SK-N-SH treated with all-trans-retinoic acid at 6 μM for 48 hours (cell line): ENCODE measurements around the gene SETD1A.
A peak's percentile ranks its signal among the peaks of the same experiment; 100 is the strongest.

ENCODE experiments used
- ATAC-seq: fragments of 200-7000 bp; cut with Tn5 transposase; 3 replicates; pipeline ENCODE4 v1.9.1; 2020; ENCODE audit warnings: mild to moderate bottlenecking, moderate library complexity
- ARNTL ChIP-seq: fragments of 450-650 bp; formaldehyde crosslinking; IDR thresholded peaks from 2 replicates; pipeline ENCODE4 v1.5.0; 2020; ENCODE audit warnings: low read depth, mild to moderate bottlenecking, moderate library complexity, borderline replicate concordance
- CREB5 ChIP-seq: fragments of 250-450 bp; sonication (Bioruptor Pico); IDR thresholded peaks from 2 replicates; pipeline ENCODE4 v1.5.1; 2020; ENCODE audit warnings: low read depth, mild to moderate bottlenecking, moderate library complexity
- CSDC2 ChIP-seq: fragments of 250-450 bp; sonication (Bioruptor Pico); IDR thresholded peaks from 2 replicates; pipeline ENCODE4 v1.5.0; 2020; ENCODE audit warnings: mild to moderate bottlenecking, moderate library complexity
- CSRNP3 ChIP-seq: fragments of 250-450 bp; sonication (Bioruptor Pico); IDR thresholded peaks from 2 replicates; pipeline ENCODE4 v1.5.1; 2021; ENCODE audit warnings: mild to moderate bottlenecking, moderate library complexity
- GLIS3 ChIP-seq: fragments of 250-450 bp; sonication (Bioruptor Pico); IDR thresholded peaks from 2 replicates; pipeline ENCODE4 v1.5.0; 2020; ENCODE audit warnings: mild to moderate bottlenecking, moderate library complexity
- ISL1 ChIP-seq: fragments of 250-450 bp; sonication (Bioruptor Pico); IDR thresholded peaks from 2 replicates; pipeline ENCODE4 v2.1.2; 2022; ENCODE audit warnings: mild to moderate bottlenecking, moderate library complexity
- OSR1 ChIP-seq: fragments of 250-450 bp; sonication (Bioruptor Pico); IDR thresholded peaks from 2 replicates; pipeline ENCODE4 v1.8.0; 2022; ENCODE audit warnings: moderate library complexity, mild to moderate bottlenecking, inconsistent platforms
- PATZ1 ChIP-seq: fragments of 250-450 bp; sonication (Bioruptor Pico); IDR thresholded peaks from 2 replicates; pipeline ENCODE4 v1.8.0; 2020; ENCODE audit warnings: mild to moderate bottlenecking, moderate library complexity, borderline replicate concordance
- POU6F1 ChIP-seq: fragments of 250-450 bp; sonication (Bioruptor Pico); IDR thresholded peaks from 2 replicates; pipeline ENCODE4 v1.8.0; 2021; ENCODE audit warnings: low read depth, mild to moderate bottlenecking, moderate library complexity, borderline replicate concordance
- PPARA ChIP-seq: fragments of 250-450 bp; sonication (Bioruptor Pico); IDR thresholded peaks from 2 replicates; pipeline ENCODE4 v1.5.0; 2020; ENCODE audit warnings: mild to moderate bottlenecking, borderline replicate concordance
- SNAI2 ChIP-seq: fragments of 250-450 bp; sonication (Bioruptor Pico); IDR thresholded peaks from 2 replicates; pipeline ENCODE4 v1.5.0; 2020; ENCODE audit warnings: mild to moderate bottlenecking, moderate library complexity
- TCF4 ChIP-seq: fragments of 250-450 bp; sonication (Bioruptor Pico); IDR thresholded peaks from 2 replicates; pipeline ENCODE4 v1.8.0; 2021; ENCODE audit warnings: mild to moderate bottlenecking, moderate library complexity, borderline replicate concordance
- TOX ChIP-seq: fragments of 250-450 bp; sonication (Bioruptor Pico); IDR thresholded peaks from 2 replicates; pipeline ENCODE4 v1.8.0; 2021; ENCODE audit warnings: mild to moderate bottlenecking, moderate library complexity, borderline replicate concordance
- TSHZ2 ChIP-seq: fragments of 250-450 bp; sonication (Bioruptor Pico); IDR thresholded peaks from 2 replicates; pipeline ENCODE4 v1.5.0; 2020; ENCODE audit warnings: mild to moderate bottlenecking, moderate library complexity
- ZC3H10 ChIP-seq: fragments of 250-450 bp; sonication (Bioruptor Pico); IDR thresholded peaks from 2 replicates; pipeline ENCODE4 v1.5.1; 2021; ENCODE audit warnings: mild to moderate bottlenecking, moderate library complexity
- ZFP30 ChIP-seq: fragments of 450-650 bp; formaldehyde crosslinking; IDR thresholded peaks from 2 replicates; pipeline ENCODE4 v1.5.0; 2022; ENCODE audit warnings: mild to moderate bottlenecking, moderate library complexity
- ZNF565 ChIP-seq: fragments of 450-650 bp; formaldehyde crosslinking; conservative IDR thresholded peaks from 2 replicates; pipeline ENCODE4 v1.5.0; 2020; ENCODE audit warnings: low read depth, mild to moderate bottlenecking, moderate library complexity
- ZNF70 ChIP-seq: fragments of 450-650 bp; formaldehyde crosslinking; IDR thresholded peaks from 2 replicates; pipeline ENCODE4 v1.5.0; 2020; ENCODE audit warnings: mild to moderate bottlenecking, moderate library complexity
- ZNF8 ChIP-seq: fragments of 450-650 bp; formaldehyde crosslinking; IDR thresholded peaks from 2 replicates; pipeline ENCODE4 v1.5.0; 2020; ENCODE audit warnings: mild to moderate bottlenecking, moderate library complexity

Gene SETD1A

GRCh38 chr16:30925995-30926811 is 31.4 kb upstream of the SETD1A start:
- TF ChIP-seq PATZ1 (CRISPR knock-in tag) (no peak), ISL1 (CRISPR knock-in tag) (no peak), ZNF8 (CRISPR knock-in tag) (no peak), TOX (CRISPR knock-in tag) (no peak), SNAI2 (CRISPR knock-in tag) (no peak)
- TF ChIP-seq, all 23 proteins: peak for 0
- no peak for ATAC-seq

- no peak for TF ChIP-seq ARNTL (CRISPR knock-in tag)
- TF ChIP-seq CSRNP3 (CRISPR knock-in tag), result no peak
- no peak for TF ChIP-seq ZNF70 (CRISPR knock-in tag)
- TF ChIP-seq TCF4, result no peak
- ATAC-seq, result no peak
Measured at GRCh38 chr16:30926937-30927788, 30.4 kb upstream of the SETD1A start.

- TF ChIP-seq CREB5 (CRISPR knock-in tag) (no peak), ZNF8 (CRISPR knock-in tag) (no peak), ZNF70 (CRISPR knock-in tag) (no peak), TSHZ2 (CRISPR knock-in tag) (no peak), TCF4 (no peak), OSR1 (CRISPR knock-in tag) (no peak), CSDC2 (no peak), POU6F1 (CRISPR knock-in tag) (no peak), PPARA (CRISPR knock-in tag) (no peak), TOX (CRISPR knock-in tag) (no peak), SNAI2 (CRISPR knock-in tag) (no peak), GLIS3 (CRISPR knock-in tag) (no peak), ARNTL (CRISPR knock-in tag) (no peak), ZNF565 (no peak), ISL1 (CRISPR knock-in tag) (no peak), PATZ1 (CRISPR knock-in tag) (no peak), ZFP30 (CRISPR knock-in tag) (no peak), CSRNP3 (CRISPR knock-in tag) (no peak), ZC3H10 (CRISPR knock-in tag) (no peak)
- TF ChIP-seq, all 23 proteins: peak for 0
- peak; percentile 72 for ATAC-seq
Measured at GRCh38 chr16:30927789-30928378, 29.7 kb upstream of the SETD1A start.
